ENCODE measurements around the gene ISOC2.

The ISOC2 gene

GRCh38 chr19:55443824-55444480, 17.5 kb downstream of the ISOC2 start:
- Histone ChIP-seq H2AFZ (ENCODE audit: low read length) (no peak overlapping the region), H3K9me2 (ENCODE audit: low read depth, low read length) (no peaks in the 10 kb centered on the region), H3K9ac (ENCODE audit: low read length) (no peak overlapping the region), H3K79me2 (ENCODE audit: insufficient read depth, low read length) (no peaks in the 10 kb centered on the region), H3K36me3 (ENCODE audit: insufficient read depth, low read length) (no peaks in the 10 kb centered on the region), H3F3A (ENCODE audit: insufficient read depth, low read length) (no peaks in the 10 kb centered on the region), H3K27ac (ENCODE audit: low read depth, low read length, poor library complexity, severe bottlenecking) (no peak overlapping the region), H3K4me2 (ENCODE audit: low read length) (no peak overlapping the region), H3K4me3 (ENCODE audit: low read depth, low read length, poor library complexity, severe bottlenecking) (no peak overlapping the region), H3K9me3 (ENCODE audit: low read length) (no peaks in the 10 kb centered on the region), H4K20me1 (ENCODE audit: insufficient read depth, low read length) (no peaks in the 10 kb centered on the region), H3K27me3 (ENCODE audit: insufficient read depth, low read length) (no peaks in the 10 kb centered on the region), H3K4me1 (ENCODE audit: insufficient read depth, low read length, severe bottlenecking) (no peaks in the 10 kb centered on the region)
- no peak for TF ChIP-seq EZH2 (IDR thresholded peaks at IDR 0.05; ENCODE audit: borderline replicate concordance, low read length)
- TF ChIP-seq, protein P1, sequence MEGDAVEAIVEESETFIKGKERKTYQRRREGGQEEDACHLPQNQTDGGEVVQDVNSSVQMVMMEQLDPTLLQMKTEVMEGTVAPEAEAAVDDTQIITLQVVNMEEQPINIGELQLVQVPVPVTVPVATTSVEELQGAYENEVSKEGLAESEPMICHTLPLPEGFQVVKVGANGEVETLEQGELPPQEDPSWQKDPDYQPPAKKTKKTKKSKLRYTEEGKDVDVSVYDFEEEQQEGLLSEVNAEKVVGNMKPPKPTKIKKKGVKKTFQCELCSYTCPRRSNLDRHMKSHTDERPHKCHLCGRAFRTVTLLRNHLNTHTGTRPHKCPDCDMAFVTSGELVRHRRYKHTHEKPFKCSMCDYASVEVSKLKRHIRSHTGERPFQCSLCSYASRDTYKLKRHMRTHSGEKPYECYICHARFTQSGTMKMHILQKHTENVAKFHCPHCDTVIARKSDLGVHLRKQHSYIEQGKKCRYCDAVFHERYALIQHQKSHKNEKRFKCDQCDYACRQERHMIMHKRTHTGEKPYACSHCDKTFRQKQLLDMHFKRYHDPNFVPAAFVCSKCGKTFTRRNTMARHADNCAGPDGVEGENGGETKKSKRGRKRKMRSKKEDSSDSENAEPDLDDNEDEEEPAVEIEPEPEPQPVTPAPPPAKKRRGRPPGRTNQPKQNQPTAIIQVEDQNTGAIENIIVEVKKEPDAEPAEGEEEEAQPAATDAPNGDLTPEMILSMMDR (IDR thresholded peaks at IDR 0.05; ENCODE audit: low read length): no peak

DNA sequence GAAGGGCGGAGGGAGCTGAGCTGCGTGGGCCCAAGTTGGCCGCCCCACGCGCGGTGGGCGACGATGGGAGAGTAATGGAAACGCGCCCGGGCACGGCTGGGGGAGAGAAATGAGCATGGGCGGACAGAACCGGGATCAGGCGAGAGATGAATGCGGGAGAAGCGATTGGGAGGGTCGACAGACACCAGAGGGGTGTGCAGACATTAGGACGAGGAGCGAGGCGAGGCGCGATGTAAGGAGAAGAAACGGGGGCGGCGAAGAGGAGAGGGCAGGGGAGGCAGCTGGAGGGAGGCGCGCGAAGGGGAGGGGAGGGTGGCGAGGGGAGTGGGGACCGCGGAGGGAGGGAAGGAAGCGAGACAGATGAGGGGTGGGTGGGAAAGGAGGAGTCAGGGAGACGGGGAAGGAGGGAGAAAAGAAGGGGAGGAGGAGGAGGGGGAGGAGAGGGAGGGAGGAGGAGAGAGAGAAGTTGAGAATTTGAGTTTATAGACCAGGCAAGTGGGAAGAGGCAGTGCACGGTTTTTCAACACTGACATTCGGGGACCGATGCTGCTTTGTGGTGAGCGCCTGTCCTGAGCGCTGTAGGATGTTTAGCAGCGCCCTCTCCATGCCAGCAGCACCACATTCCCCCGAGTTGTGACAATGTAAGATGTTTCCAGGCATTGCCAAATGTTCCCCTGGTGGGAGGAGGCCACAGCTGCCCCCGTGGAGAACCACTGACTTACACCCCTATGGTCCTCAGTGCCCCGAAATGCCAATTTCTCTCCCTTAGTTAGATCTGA, 18.2 kb downstream of the ISOC2 start, which contains the start of gene SHISA7:
SHISA7 (minus strand) TSS at position 256 of the 779 bp plus-strand sequence. CDS start 437 bp downstream, outside the sequence.
- TF ChIP-seq, protein P1 (IDR thresholded peaks at IDR 0.05; ENCODE audit: low read length): no peak
- TF ChIP-seq EZH2 (IDR thresholded peaks at IDR 0.05; ENCODE audit: borderline replicate concordance, low read length): no peak
- Histone ChIP-seq H3K27ac (ENCODE audit: low read depth, low read length, poor library complexity, severe bottlenecking) (no peak within 1 kb of the TSS), H2AFZ (ENCODE audit: low read length) (no peak within 1 kb of the TSS), H3K79me2 (ENCODE audit: insufficient read depth, low read length) (no peaks in the 10 kb centered on the region), H3F3A (ENCODE audit: insufficient read depth, low read length) (no peaks in the 10 kb centered on the region), H3K9me3 (ENCODE audit: low read length) (no peaks in the 10 kb centered on the region), H3K36me3 (ENCODE audit: insufficient read depth, low read length) (no peaks in the 10 kb centered on the region), H3K4me1 (ENCODE audit: insufficient read depth, low read length, severe bottlenecking) (no peaks in the 10 kb centered on the region), H3K4me2 (ENCODE audit: low read length) (no peak within 1 kb of the TSS), H4K20me1 (ENCODE audit: insufficient read depth, low read length) (no peaks in the 10 kb centered on the region), H3K9ac (ENCODE audit: low read length) (no peak within 1 kb of the TSS), H3K4me3 (ENCODE audit: low read depth, low read length, poor library complexity, severe bottlenecking) (no peak within 1 kb of the TSS), H3K9me2 (ENCODE audit: low read depth, low read length) (no peaks in the 10 kb centered on the region), H3K27me3 (ENCODE audit: insufficient read depth, low read length) (no peaks in the 10 kb centered on the region)

- Histone ChIP-seq H3K79me2 (ENCODE audit: insufficient read depth, low read length) (no peaks in the 10 kb centered on the region), H3K27ac (ENCODE audit: low read depth, low read length, poor library complexity, severe bottlenecking) (no peak overlapping the region), H3K4me3 (ENCODE audit: low read depth, low read length, poor library complexity, severe bottlenecking) (no peak overlapping the region), H2AFZ (ENCODE audit: low read length) (no peak overlapping the region), H3K36me3 (ENCODE audit: insufficient read depth, low read length) (no peaks in the 10 kb centered on the region), H3K9me2 (ENCODE audit: low read depth, low read length) (no peaks in the 10 kb centered on the region), H4K20me1 (ENCODE audit: insufficient read depth, low read length) (no peaks in the 10 kb centered on the region), H3K4me2 (ENCODE audit: low read length) (no peak overlapping the region), H3K9ac (ENCODE audit: low read length) (no peak overlapping the region), H3K27me3 (ENCODE audit: insufficient read depth, low read length) (no peaks in the 10 kb centered on the region), H3F3A (ENCODE audit: insufficient read depth, low read length) (no peaks in the 10 kb centered on the region), H3K4me1 (ENCODE audit: insufficient read depth, low read length, severe bottlenecking) (no peaks in the 10 kb centered on the region), H3K9me3 (ENCODE audit: low read length) (no peaks in the 10 kb centered on the region)
- TF ChIP-seq, protein P1 (IDR thresholded peaks at IDR 0.05; ENCODE audit: low read length): no peak
- no peak for TF ChIP-seq EZH2 (IDR thresholded peaks at IDR 0.05; ENCODE audit: borderline replicate concordance, low read length)
These were observed 19.0 kb downstream of the ISOC2 start for GRCh38 chr19:55442372-55442961.

Measured in OCI-LY1 (cell line).